Fibroblast of skin of scalp (primary cell): ENCODE results near the gene AP1B1. TPM values are rescaled to one million over a fixed set of nuclear protein-coding genes. Genes with fewer than 3 reads are reported as not detected.
"Not testable (repeated sequence)": the region's sequence is repeated elsewhere in the genome, so short reads cannot be mapped to it uniquely, and the experiment has no call there.

Experiments used
- DNase-seq: peaks from one replicate; pipeline ENCODE4 v3.0.0-alpha.2; 2013
- polyA plus RNA-seq, 2 experiments: library from polyadenylated mRNA; unstranded; fragments of 120-200 nt; gene quantifications; one replicate each; pipeline ENCODE4 v1.2.1, GENCODE V29; 2013; ENCODE audit not compliant: insufficient read length in 2 of 2

AP1B1 gene
- 46.4 TPM for polyA plus RNA-seq (2013, experiment 1 of 2; ENCODE audit: insufficient read length)
- 42.0 TPM for polyA plus RNA-seq (2013, experiment 2 of 2; ENCODE audit: insufficient read length)

DNA sequence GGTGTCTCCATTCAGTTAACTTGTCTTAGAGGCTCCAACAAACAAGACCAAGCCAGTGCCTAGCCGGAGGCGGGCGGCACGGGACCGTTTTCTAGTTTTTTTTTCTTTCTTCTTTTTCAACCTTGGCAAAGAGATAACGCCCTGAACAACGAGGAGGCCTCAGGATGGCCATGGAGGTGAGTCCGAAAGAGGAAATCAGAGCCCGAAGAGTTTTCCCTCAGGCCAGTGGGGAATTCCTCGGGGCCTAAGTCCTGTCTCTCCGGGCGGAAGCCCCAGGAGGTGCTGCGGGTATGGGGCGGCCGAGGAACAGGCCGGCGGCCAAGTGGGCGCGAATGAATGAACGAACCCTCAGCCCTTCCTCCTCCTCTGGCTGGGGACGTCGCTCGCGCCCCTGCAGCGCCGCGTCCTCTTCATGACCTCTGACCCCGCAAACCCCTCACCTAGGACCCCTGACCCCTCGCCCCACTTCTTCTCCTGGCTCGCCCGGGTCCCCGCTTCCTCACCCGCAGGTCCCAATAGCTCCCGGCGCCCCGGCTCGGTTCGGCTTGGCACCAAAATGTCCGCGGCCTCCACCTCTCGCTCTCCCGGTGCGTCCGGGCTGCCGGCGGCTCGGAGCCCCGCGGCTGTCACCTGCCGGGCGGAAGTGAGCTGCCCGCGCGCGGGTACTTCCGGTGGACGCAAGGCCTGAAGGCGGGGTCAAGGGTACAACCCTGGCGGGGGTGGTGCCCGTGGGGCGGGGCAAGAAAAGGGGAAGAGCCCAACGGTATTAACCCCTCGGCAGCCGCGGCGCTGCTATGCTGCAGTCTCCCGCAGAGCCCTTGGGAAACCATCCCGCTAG lies at the start of gene AP1B1:
Gene AP1B1 (minus strand): TSS at position 650 of the 838 bp plus-strand sequence. CDS start 21,327 bp downstream, outside the sequence.
- peak; percentile 90 for DNase-seq

DNA sequence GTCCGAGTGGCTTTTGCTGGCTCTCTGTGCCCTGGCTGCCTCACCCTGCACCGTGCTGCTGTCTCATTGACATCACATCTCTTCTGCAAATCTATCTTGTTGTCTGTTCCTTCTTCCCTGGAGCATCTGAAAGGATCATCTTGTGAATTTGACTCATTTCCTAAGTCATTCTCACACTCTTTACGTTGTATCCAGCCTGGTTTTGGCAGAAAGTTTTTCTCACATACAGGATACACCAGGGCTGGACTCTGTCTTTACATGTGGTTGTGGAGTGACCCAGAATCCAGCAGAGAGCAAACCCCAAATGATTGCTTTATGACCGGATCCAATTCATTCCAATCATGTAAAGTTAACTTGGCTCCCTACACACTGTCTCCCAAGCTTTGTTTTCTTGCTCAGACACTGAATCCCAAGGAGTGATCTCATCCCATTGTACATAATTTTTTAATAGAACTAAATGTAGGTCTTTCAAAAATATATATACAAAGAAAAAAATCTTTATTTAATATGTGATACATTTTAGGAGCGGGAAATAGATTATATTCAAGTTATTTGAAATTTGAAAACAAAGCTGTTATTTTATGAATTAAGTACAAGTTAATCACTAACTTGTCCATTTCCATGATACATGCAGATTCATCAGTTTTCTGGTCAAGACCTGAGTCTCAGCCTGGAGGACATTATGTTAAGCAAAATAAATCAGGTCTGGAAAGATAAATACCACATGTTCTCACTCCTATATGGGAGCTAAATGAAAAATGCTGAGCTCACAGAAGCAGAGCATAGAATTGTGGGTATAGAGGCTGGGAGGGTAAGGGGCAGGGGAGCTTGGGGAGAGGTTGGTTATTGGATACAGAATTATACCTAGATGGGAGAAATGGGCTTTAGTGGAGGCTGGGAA lies 47.1 kb upstream of the AP1B1 start:
- DNase-seq: no peak

DNA sequence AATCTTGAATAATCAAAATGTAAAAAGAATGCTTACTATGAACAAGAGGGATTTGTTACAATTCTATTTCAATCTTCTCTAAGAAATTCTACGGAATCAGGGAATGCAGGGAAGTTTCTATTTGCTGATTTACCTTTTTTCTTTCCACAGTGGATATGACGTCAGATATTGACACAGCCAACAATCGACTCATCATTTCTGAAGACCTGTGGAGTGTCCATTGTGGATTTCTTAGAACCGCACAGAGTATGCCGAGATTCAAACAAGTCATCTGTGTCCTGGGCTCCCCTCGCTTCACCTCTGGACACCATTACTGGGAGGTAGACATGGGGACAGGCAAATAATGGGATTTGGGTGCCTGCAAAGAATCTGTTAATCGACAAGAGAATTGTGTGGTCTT lies 45.9 kb upstream of the AP1B1 start:
- no peak for DNase-seq

DNA sequence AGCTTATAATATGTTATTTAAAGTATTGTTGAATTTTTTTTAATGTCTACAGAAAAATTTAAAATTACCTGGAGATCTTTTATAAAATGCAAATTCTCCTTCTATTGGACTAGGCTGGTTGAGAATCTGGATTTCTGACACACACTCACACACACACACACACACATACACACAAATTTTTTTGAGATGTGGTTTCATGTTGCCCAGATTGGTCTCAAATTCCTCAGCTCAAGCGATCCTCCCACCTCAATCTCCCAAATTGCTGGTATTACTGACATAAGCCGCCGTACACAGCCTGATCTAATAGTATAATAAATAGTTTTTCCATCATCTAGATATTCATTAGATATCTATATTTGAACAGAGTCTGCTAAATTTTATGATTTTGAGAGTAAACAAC lies 45.5 kb upstream of the AP1B1 start:
- DNase-seq: no peak

DNA sequence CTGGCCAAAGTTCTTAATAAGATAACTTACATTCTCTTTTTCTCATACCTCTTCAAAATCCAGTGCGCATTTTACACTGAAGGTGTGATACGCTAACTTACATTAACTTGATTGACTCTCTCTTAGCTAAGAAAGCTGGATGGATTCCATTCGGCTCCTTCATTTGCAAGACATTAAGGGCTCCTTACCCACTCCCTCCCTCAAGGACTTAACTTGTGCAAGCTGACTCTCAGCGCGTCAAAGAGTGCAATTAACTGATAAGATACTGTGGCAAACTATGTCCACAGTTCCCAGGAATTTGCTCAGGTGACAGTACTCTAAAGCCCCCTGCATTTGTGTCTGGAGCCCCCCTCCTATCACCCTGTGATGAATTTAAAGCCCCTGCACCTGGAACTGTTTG lies 43.6 kb upstream of the AP1B1 start:
- DNase-seq: no peak

DNA sequence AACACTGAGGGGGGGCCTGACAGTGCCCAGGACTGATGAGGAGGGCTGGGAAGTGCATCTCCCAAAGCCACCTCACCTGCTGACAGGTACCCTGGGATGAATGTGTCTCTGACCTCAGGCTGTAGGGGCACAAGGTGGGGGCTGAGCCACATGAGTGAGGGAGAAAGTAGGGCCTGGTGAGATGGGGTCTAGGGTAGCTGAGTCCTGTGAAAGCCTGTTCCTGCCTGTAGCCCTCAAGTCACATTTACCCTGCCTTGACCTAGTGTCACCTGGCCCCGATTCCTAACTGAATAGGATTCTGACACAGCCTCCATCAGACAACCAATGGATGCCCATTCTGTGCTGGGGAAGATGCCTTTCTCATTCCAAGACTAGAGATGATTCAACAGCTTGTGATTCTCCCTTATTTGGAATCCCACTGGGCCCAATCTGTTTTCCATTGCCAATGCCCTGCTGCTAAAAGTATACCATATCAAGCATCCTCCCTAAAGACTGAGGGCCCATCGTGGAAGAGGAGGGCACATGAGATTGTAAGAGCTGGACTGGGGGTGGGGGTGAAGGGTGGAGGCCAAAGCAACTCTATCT lies 38.9 kb upstream of the AP1B1 start:
- DNase-seq: peak; percentile 55

DNA sequence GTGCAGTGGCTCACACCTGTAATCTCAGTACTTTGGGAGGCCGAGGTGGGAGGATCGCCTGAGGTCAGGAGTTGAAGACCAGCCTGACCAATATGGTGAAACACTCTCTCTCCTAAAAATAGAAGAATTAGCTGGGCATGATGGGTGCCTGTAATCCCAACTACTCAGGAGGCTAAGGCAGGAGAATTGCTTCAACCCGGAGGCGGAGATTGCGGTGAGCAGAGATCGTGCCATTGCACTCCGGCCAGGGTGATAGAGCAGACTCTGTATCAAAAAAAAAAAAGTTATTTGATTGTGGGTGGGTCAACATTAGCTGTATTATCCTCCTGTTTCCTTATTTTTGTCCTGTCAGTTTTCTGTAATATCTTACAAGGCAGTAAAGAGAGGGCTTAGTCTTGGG lies 38.1 kb upstream of the AP1B1 start:
- DNase-seq: no peak

DNA sequence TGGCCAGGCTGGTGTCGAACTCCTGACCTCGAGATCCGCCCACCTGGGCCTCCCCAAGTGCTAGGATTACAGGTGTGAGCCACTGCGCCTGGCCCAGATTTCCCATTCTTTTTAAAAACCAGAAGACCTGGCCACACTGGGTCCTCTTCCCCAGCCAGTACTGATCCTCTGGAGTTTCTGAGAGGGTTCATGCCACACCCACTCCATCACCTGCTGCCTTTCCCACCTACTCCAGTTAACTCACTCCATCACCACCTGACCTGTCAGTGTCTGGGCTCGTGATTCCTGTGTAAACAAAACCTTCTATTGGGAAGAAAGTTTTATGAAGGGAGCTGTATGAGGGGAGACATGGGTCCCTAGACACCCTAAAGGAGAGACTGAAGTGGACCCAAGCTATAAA lies 30.3 kb upstream of the AP1B1 start:
- not testable (repeated sequence) for DNase-seq

DNA sequence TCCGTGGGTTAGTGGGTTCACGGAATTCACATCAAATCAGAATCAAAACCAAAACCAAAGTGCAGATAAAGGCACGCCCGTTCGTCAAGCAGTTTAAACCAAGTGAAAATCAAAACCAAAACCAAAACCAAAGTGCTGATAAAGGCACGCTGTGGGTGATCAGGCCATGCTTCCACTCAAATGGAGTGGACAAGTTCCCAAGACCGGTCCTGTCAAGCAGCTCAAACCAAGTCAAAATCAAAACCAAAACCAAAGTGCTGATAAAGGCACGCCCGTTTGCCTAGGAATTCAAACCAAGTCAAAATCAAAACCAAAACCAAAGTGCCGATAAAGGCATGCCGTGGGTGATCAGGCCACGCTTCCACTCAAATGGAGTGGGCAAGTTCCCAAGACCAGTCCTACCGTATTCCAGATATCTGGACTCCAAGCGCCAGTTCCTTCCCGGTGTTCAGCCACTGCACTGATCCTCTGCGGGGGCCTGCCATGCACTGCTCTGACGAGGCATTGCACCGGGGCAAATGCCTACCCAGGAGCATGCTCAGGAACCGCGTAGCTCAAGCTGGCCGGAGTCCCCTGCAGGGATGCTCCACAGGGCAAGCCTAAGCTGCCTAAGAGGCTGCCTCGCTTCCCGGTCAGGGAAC lies 26.7 kb upstream of the AP1B1 start:
- DNase-seq: not testable (repeated sequence)

DNA sequence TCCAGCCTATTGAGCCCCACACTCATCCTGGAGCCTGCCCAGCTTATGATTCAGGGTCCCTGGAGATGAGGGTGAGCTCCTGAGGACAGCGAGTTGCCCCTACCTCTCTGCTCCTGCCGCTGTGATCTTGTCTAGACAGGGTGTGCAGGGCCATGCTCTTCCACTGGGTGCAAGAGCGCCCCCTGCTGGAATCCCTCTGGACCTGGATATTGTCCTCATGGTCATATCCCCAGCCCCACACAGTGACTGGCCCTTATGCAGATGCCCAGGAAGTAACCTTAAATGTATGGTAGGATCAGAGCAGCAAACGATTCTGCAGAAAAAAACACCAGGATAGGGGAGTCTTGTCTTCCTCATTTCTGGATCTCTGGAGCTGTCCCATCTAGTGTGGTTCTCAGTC lies 24.4 kb upstream of the AP1B1 start:
- not testable (repeated sequence) for DNase-seq

DNA sequence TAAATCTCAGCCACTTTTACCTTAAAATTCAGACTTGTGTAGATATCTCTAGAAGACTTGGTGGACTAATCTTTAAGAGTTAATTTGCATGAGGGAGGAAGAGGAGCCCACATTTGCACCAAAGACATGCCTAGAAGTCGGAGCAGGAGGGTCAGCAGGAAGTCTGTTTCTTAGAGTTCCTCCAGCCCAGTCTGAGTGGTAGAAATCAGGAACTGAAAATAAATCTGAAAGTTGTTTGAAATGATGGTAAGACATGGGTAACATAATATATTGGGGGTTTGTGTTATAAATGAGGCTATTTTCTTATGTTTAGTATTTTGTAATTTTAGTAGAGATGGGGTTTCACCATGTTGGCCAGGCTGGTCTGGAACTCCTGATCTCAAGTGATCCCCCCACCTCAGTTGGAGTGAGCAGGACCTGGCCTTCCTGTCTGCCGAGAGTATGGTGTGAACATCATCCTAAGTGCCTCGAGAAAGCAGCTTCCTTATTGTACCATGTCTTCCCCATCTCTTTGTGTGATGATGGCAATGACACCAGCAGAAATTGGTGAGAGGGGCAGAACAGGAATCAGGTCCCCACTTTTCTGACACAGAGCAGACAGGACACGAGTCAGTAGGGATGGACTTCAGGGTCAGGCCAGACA lies 23.3 kb upstream of the AP1B1 start:
- DNase-seq: not testable (repeated sequence)

DNA sequence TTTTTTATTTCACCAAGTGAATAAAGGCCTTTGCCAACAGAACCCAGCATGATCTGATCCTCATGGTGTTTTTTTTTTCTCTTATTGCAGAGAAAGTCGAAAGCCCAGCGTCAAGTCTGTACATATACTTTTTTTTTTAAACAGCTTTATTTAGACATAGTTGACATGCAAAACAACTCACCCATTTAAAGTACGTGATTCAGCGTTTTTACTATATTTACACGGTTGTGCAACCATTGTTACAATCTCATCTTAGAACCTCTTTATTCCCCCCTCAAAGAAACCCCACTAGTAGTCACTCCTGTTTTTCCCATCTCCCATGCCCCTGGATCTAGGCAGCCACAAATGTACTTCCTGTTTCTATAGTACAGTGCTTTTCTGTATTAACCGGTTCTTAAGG lies 20.6 kb upstream of the AP1B1 start:
- DNase-seq: no peak

DNA sequence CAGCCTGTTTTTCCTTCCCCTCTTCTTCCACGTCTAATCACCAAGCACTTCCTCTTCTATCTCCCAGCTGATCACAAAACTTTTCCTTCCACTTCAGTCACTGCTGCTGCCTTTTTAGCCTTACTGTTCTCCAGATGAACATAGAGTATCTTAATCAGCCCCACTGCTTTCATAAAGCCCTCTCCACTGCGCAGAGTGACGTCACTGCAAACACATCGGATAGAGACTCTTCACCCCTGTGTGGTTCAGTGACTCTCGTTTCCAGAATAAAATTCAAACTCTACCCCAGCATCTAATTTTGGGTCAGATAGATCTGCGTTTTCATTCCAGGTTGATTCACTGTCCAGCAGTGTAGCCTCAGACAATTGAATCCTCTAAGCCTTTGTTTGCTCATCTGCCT lies 13.2 kb upstream of the AP1B1 start:
- not testable (repeated sequence) for DNase-seq

DNA sequence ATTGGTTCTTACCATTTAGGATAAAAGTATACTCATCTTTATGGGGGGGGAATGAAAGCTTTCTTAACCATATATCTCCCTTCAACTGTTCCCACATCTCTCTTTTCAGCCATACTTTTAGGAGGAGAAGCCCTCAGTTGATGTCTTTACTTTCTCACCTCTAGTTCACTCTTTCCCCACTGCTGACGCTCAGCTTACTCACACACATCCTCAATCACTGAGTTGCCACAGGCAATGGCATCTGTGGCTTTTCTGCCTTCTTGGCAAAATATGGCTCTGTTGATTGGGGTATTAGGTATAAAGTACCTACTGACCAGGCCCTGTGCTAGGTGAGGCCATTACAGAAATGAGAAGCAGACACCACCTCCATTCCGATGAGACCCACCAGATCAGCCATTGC lies 12.2 kb upstream of the AP1B1 start:
- DNase-seq: no peak

DNA sequence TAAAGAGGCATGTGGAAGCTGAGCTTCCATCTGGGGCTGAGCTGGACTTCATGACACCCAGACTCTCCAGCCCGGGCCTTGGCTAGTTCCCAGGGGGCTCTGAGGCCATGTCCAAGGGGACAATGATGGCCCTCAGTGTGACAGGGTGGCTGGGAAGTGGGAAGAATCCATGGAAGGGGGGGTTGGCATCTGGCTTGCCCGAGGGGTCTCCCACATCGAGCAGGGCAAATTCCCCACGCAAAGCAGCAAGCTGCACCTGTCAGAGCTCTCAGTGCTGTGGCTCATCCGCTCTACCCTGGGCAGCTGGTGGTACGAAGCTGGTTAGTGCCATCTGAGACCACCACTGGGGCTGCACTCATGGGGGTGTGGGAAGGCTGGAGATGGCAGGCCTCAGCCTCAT lies 9.4 kb upstream of the AP1B1 start:
- DNase-seq: no peak

DNA sequence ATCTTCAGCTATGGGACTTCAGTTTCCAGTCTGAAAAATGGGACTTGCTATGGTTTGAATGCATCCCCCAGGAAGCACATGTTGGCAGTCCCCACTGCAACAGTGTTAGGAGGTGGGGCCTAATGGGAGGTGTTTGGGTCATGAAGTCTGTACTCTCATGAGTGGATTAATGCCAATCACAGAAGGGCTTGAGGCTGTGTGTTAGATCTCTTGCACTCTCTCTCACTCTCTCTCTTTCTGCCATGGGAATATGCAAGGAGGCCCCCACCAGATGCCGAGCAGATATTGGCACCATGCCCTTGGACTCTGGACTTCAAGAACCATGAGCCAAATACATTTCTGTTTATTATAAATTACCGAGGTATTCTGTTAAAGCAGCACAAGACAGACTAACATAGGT lies 7.8 kb upstream of the AP1B1 start:
- no peak for DNase-seq

DNA sequence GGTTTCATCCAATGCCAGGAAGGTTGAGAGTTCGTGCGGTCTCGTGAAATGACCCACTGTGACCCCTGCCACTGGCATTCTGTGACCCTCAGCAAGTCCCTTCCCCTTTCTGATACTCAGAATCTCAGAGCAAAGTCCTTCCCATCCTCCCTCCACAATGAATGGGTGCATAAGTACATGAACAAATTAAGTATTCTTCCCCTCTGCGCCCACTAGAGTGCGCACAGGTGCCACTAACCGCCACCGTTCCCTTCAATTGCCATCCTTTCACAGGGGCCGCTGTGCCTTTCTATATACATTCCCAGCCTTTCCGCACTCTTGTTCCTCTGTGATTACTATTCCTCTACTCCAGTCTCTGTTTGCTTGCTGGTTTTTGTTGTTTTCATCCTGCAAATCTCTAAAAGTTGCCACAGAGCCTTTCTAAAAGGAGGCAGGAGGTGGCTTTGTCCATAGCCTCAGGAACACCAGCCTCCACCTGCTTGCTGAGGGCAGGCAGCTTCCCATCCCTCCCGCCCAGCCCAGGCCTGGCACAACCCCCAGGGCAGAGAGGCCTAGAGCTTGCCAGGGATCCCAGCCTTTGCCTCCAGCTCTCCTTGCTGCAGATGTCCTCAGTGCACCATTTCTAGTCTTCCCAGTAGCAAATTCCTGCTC lies 6.7 kb upstream of the AP1B1 start:
- DNase-seq: peak; percentile 74

DNA sequence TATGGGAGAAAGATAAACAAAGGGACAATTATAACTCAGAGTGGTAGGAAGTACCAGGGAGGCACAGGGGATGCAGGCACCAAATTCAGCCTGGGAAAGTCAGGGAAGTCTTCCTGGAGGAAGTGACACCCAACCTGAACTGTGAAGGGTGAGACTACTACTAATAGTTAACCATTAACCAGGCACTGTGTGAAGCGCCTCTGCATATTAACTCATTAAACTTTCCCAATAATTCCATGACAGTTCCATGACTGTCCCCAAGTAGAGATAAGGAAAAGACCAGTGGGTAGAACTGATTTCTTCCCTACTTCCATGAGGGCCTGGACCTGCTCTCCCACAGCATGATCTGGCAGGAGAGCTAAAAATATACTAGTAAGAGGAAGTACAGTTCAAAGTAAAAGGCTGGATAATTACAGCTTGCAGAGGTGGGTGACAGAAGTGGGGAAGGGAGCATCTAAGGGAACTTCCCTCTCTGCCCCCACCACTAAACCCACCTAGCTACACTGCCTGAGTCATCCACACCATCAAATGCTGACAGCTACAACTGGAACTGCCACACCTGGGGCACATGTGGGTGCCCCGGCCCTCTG lies 4.7 kb upstream of the AP1B1 start:
- no peak for DNase-seq

DNA sequence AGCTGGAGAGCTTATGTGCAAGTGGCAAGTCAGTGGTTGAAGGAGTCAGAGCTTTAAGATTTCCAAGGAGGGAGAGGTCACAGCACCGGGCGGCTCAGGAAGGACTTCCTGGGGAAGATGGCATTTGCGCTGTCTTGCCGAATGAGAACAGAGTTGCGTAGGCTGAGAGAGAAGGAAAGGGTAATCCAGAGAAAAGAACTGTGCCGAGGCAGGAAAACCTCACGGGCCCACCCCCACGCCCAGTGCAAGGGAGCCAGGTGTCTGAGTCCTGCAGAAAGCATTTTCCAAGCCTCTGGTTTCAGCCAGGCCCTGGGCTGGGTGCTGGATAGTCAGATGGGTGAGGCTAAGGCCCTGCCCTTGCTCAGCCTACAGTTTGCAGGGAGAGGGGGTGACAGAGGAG lies 3.2 kb upstream of the AP1B1 start:
- no peak for DNase-seq

DNA sequence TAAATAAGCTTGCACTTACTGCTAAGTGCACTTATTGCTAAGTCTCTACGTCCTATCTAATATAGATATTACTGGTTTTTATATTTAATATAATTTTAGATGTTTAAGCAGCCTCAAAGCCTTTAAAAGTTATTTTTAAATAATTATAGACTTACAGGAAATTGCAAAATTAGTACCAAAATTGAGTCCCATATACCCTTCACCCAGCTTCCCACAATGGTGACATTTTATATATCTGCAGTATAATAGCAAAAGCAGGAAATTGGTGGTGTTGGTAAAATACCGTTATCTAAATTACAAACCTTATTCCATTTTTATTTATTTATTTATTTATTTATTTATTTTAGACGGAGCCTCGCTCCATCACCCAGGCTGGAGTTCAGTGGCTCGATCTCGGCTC lies 1.9 kb upstream of the AP1B1 start:
- no peak for DNase-seq

DNA sequence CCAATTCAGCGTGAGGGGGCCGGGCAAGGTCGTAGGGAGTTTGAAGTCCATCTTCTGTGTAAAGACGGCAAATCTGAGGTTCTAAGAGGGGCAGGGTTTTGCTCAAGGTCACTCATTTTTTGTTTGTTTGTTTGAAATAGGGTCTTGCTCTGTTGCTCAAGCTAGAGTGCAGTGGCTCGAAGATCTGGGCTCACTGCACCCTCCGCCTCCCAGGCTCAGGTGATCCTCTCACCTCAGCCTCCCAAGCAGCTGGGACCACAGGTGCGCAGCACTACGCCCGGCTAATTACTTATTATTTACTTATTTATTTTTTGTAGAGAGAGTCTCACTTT lies 355 bp upstream of the AP1B1 start:
- DNase-seq: no peak
